T1000 (cell line): ENCODE measurements around the gene HGS.
A peak's percentile ranks its signal among the peaks of the same experiment; 100 is the strongest.

Experiments
- DNase-seq: peaks from one replicate; lab custom pipeline; 2025; ENCODE audit warnings: mixed read lengths; lab: John Stamatoyannopoulos, UW

The HGS gene

GRCh38 chr17:81684442-81684911, 666 bp downstream of the HGS start:
- no peak for DNase-seq

- peak; percentile 40 for DNase-seq
Measured at GRCh38 chr17:81685108-81685507, 1.3 kb downstream of the HGS start.

- no peak for DNase-seq
Measured at GRCh38 chr17:81686614-81687013, 2.8 kb downstream of the HGS start.

GRCh38 chr17:81687770-81688541, 4.1 kb downstream of the HGS start:
- no peak for DNase-seq

GRCh38 chr17:81688616-81689015, 4.8 kb downstream of the HGS start:
- no peak for DNase-seq

- DNase-seq, result no peak
Measured at GRCh38 chr17:81690066-81690465, 6.3 kb downstream of the HGS start.

- DNase-seq, result no peak
Measured at GRCh38 chr17:81690549-81690948, 6.7 kb downstream of the HGS start.

- no peak for DNase-seq
Measured at GRCh38 chr17:81691196-81691595, 7.4 kb downstream of the HGS start.

- DNase-seq, result no peak
Measured at GRCh38 chr17:81691608-81692007, 7.8 kb downstream of the HGS start.

- DNase-seq, result no peak
Measured at GRCh38 chr17:81693509-81694210, 9.8 kb downstream of the HGS start.

- DNase-seq, result no peak
Measured at GRCh38 chr17:81694810-81695209, 11.0 kb downstream of the HGS start.

- no peak for DNase-seq
Measured at GRCh38 chr17:81695211-81695610, 11.4 kb downstream of the HGS start.

GRCh38 chr17:81695801-81696200, 12.0 kb downstream of the HGS start:
- no peak for DNase-seq

GRCh38 chr17:81696218-81696941, 12.6 kb downstream of the HGS start:
- no peak for DNase-seq

- DNase-seq, result no peak
Measured at GRCh38 chr17:81697261-81698044, 13.6 kb downstream of the HGS start.

- DNase-seq, result no peak
Measured at GRCh38 chr17:81700353-81701287, 16.8 kb downstream of the HGS start.

GRCh38 chr17:81701288-81702071, 17.7 kb downstream of the HGS start:
- DNase-seq, result no peak

GRCh38 chr17:81702934-81703746, 19.3 kb downstream of the HGS start, which contains the start of gene MRPL12:
Gene MRPL12, plus strand, starts transcription at chr17:81703367. Its CDS starts 135 bp downstream, at chr17:81703502.
- DNase-seq, result peak; percentile 80
